SK-N-SH (cell line): Measurements from ENCODE around the gene INPP5A. TPM values are rescaled to one million over a fixed set of nuclear protein-coding genes. Genes with fewer than 3 reads are reported as not detected.
A peak's percentile ranks its signal among the peaks of the same experiment; 100 is the strongest.

Experiments
- CTCF ChIA-PET: fragments of 300-600, 350-600 bp; formaldehyde crosslinking; extraction: SDS; loops from one replicate; lab custom pipeline; 2021; lab: Yijun Ruan, JAX
- POLR2A ChIA-PET: fragments of 350-600 bp; sonication (Branson Sonifier 250); formaldehyde crosslinking; extraction: SDS; loops from one replicate; lab custom pipeline; 2020; ENCODE audit warnings: antibody characterized with exemption, inconsistent platforms; lab: Yijun Ruan, JAX
- DNase-seq: peaks from one replicate; pipeline ENCODE4 v3.0.0; 2012
- H2AFZ ChIP-seq: fragments of 200-600 bp; sonication (generic); 2 replicates; pipeline ENCODE4 v1.8.1; 2016; ENCODE audit warnings: antibody characterized with exemption, mild to moderate bottlenecking, low read depth
- H3F3A ChIP-seq: fragments of 200-600 bp; sonication (generic); replicated peaks from 2 replicates; pipeline ENCODE3; 2016; ENCODE audit warnings: antibody characterized with exemption, mild to moderate bottlenecking; ENCODE audit not compliant: insufficient read depth
- H3K27ac ChIP-seq, 2 experiments: fragments of 200-500 bp in 1 of 2; fragments of 200-600 bp in 1 of 2; sonication (Bioruptor generic) in 1 of 2; sonication (generic), shearing (Covaris generic) in 1 of 2; 2 replicates each; pipeline versions ENCODE4 v1.5.1 to v1.6.1; 2014 to 2016; ENCODE audit warnings: low read depth in 2 of 2, inconsistent platforms in 1 of 2, low read length in 1 of 2, mild to moderate bottlenecking in 1 of 2, mixed read lengths in 1 of 2
- H3K27me3 ChIP-seq: fragments of 200-600 bp; sonication (generic), shearing (Covaris generic); 2 replicates; pipeline ENCODE4 v1.6.1; 2016; ENCODE audit warnings: mixed run types; ENCODE audit not compliant: insufficient read depth
- H3K36me3 ChIP-seq, 2 experiments: fragments of 200-500 bp in 1 of 2; fragments of 200-600 bp in 1 of 2; sonication (Bioruptor generic) in 1 of 2; sonication (generic) in 1 of 2; replicated peaks in 1 of 2; 2 replicates each; pipeline versions ENCODE3 to v1.5.1; 2014 to 2016; ENCODE audit warnings: low read length in 1 of 2, mild to moderate bottlenecking in 1 of 2; ENCODE audit not compliant: insufficient read depth in 2 of 2, control insufficient read depth in 1 of 2
- H3K4me1 ChIP-seq, 2 experiments: fragments of 200-500 bp in 1 of 2; fragments of 200-600 bp in 1 of 2; sonication (Bioruptor generic) in 1 of 2; sonication (generic), shearing (Covaris generic) in 1 of 2; 2 replicates each; pipeline versions ENCODE4 v1.5.1 to v1.6.1; 2014 to 2016; ENCODE audit warnings: low read depth in 1 of 2, low read length in 1 of 2, mixed run types in 1 of 2; ENCODE audit not compliant: insufficient read depth in 2 of 2, control insufficient read depth in 1 of 2
- H3K4me2 ChIP-seq: fragments of 200-600 bp; sonication (generic), shearing (Covaris generic); 2 replicates; pipeline ENCODE4 v1.6.1; 2017; ENCODE audit warnings: mixed run types
- H3K4me3 ChIP-seq, 2 experiments: fragments of 200-500 bp in 1 of 2; fragments of 200-600 bp in 1 of 2; sonication (Bioruptor generic) in 1 of 2; sonication (generic), shearing (Covaris generic) in 1 of 2; 2 replicates each; pipeline versions ENCODE4 v1.5.1 to v1.8.1; 2014 to 2016; ENCODE audit warnings: low read depth in 2 of 2, inconsistent platforms in 1 of 2, low read length in 1 of 2, mild to moderate bottlenecking in 1 of 2, mixed read lengths in 1 of 2, moderate library complexity in 1 of 2
- H3K79me2 ChIP-seq: fragments of 200-600 bp; sonication (generic); 2 replicates; pipeline ENCODE4 v1.8.1; 2017; ENCODE audit warnings: mild to moderate bottlenecking; ENCODE audit not compliant: insufficient read depth
- H3K9ac ChIP-seq: fragments of 200-600 bp; sonication (generic); 2 replicates; pipeline ENCODE4 v1.6.1; 2017; ENCODE audit warnings: mixed run types
- H3K9me2 ChIP-seq: fragments of 200-600 bp; sonication (generic); 2 replicates; pipeline ENCODE4 v1.6.1; 2017; ENCODE audit warnings: mixed run types
- H3K9me3 ChIP-seq: fragments of 200-600 bp; sonication (generic); 2 replicates; pipeline ENCODE4 v1.6.1; 2017; ENCODE audit warnings: mixed run types, mild to moderate bottlenecking, moderate library complexity
- H4K20me1 ChIP-seq: fragments of 200-600 bp; sonication (generic); 2 replicates; pipeline ENCODE4 v1.6.1; 2017; ENCODE audit warnings: mild to moderate bottlenecking, mixed run types; ENCODE audit not compliant: insufficient read depth
- ELF1 ChIP-seq: IDR thresholded peaks from 2 replicates; pipeline ENCODE4 v1.4.0; 2012
- EP300 ChIP-seq, 2 experiments: IDR thresholded peaks; 2 replicates each; pipeline versions ENCODE4 v1.4.0 to v1.6.1; 2012; ENCODE audit warnings: borderline replicate concordance in 1 of 2, low read depth in 1 of 2, low read length in 1 of 2
- EZH2phosphoT487 ChIP-seq: fragments of 200-600 bp; sonication (generic); IDR thresholded peaks from 2 replicates; pipeline ENCODE4 v1.6.1; 2017; ENCODE audit warnings: low read depth, mixed run types, mild to moderate bottlenecking, antibody characterized with exemption, moderate library complexity, borderline replicate concordance
- FOSL2 ChIP-seq: IDR thresholded peaks from 2 replicates; pipeline ENCODE4 v1.4.0; 2012; ENCODE audit warnings: low read depth, mild to moderate bottlenecking, moderate library complexity, borderline replicate concordance
- FOXJ3 ChIP-seq: sonication (generic); formaldehyde crosslinking; IDR thresholded peaks from 2 replicates; pipeline ENCODE4 v1.5.1; 2020; ENCODE audit warnings: mild to moderate bottlenecking, missing genetic modification reagents
- FOXM1 ChIP-seq: IDR thresholded peaks from 2 replicates; pipeline ENCODE4 v1.4.0; 2012; ENCODE audit warnings: low read depth, mild to moderate bottlenecking
- GABPA ChIP-seq: IDR thresholded peaks from 2 replicates; pipeline ENCODE4 v1.4.0; 2012; ENCODE audit warnings: low read depth, mild to moderate bottlenecking
- GATA2 ChIP-seq: sonication (generic); formaldehyde crosslinking; IDR thresholded peaks from 2 replicates; pipeline ENCODE4 v1.5.0; 2020; ENCODE audit warnings: mild to moderate bottlenecking, missing genetic modification reagents
- JUND ChIP-seq: IDR thresholded peaks from 2 replicates; pipeline ENCODE4 v1.4.0; 2012
- MXI1 ChIP-seq: IDR thresholded peaks from 2 replicates; pipeline ENCODE4 v1.6.1; 2012; ENCODE audit warnings: mild to moderate bottlenecking, low read depth, low read length, improper control_type of control experiment
- RFX5 ChIP-seq: IDR thresholded peaks from 2 replicates; pipeline ENCODE4 v1.6.1; 2012; ENCODE audit warnings: mild to moderate bottlenecking, improper control_type of control experiment, low read length
- SIN3A ChIP-seq: IDR thresholded peaks from 2 replicates; pipeline ENCODE4 v1.6.1; 2012; ENCODE audit warnings: low read depth, mild to moderate bottlenecking, low read length, moderate library complexity, borderline replicate concordance
- SMC3 ChIP-seq: IDR thresholded peaks from 2 replicates; pipeline ENCODE4 v1.6.1; 2012; ENCODE audit warnings: low read depth, low read length, improper control_type of control experiment
- TAF1 ChIP-seq: IDR thresholded peaks from 2 replicates; pipeline ENCODE4 v1.6.1; 2012; ENCODE audit warnings: low read depth, mild to moderate bottlenecking, low read length, moderate library complexity, borderline replicate concordance
- YY1 ChIP-seq: IDR thresholded peaks from 2 replicates; pipeline ENCODE4 v1.4.0; 2012; ENCODE audit warnings: low read depth, mild to moderate bottlenecking
- WGBS: methylation state at CpG from one replicate; pipeline ENCODE4 v1.1.6; 2017; ENCODE audit warnings: low lambda C conversion rate; 5-methylcytosine and 5-hydroxymethylcytosine counted together
- polyA plus RNA-seq, 3 experiments: library from polyadenylated mRNA; depleted of rRNA; stranded (reverse); fragments of >200 nt; gene quantifications; 2 replicates each; pipeline ENCODE4 v1.2.3, GENCODE V29; 2012
- TF ChIP-seq, protein P1 (sequence below): IDR thresholded peaks from 2 replicates; pipeline ENCODE4 v1.4.0; 2012; ENCODE audit warnings: low read depth
- TF ChIP-seq, protein P2 (sequence below): IDR thresholded peaks from 2 replicates; pipeline ENCODE4 v1.4.0; 2012; ENCODE audit warnings: low read depth, borderline replicate concordance
- TF ChIP-seq, protein P3 (sequence below): fragments of 150-350 bp; IDR thresholded peaks from 2 replicates; pipeline ENCODE4 v1.6.1; 2017; ENCODE audit warnings: antibody characterized with exemption, low read length, low read depth, borderline replicate concordance
- TF ChIP-seq, protein P4 (sequence below): fragments of 150-350 bp; IDR thresholded peaks from 2 replicates; pipeline ENCODE4 v1.6.1; 2016; ENCODE audit warnings: mild to moderate bottlenecking, low read depth, low read length
- TF ChIP-seq, protein P5 (sequence below): IDR thresholded peaks from 2 replicates; pipeline ENCODE4 v1.4.0; 2012; ENCODE audit warnings: low read depth, borderline replicate concordance

Gene INPP5A
- polyA plus RNA-seq, 1 of the 3 experiments (the other 2 are of a cell fraction) = 12.0 TPM

DNA sequence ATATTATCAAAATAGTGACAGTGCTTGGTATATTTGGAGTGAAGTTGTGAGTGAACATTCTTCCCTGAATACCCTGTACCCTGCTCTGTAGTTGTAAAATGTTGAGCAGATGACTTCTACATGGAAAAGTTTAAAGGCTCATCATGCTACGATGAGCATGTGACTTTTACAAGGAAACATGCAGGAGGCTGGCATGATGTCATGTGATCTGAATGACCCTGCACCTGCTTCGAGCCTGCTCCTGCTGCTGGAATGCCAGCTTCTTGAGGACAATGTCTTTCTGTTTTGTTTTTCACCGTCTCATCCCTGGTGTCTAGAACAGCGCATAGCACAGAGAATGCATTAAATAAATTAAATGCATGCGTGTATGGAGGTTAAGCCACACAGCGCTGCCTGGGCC is 5.4 kb upstream of the INPP5A start:
- H3K9me3 ChIP-seq = peaks cover 4% of the 10 kb centered on the region; the same call in 1 of the 2 replicates
- 96% methylated on average over 6 of the region's 6 CpGs for WGBS
- H3K4me1 ChIP-seq = peaks cover 0 to 17% of the 10 kb centered on the region in 2 experiments; a peak in 2 of 4 replicates
- TF ChIP-seq FOXM1 (no peak), YY1 (no peak), EP300 (IDR thresholded peaks at IDR 0.05; ENCODE audit: borderline replicate concordance in 1 of 2, low read depth in 1 of 2, low read length in 1 of 2) (no peak), MXI1 (no peak), FOSL2 (no peak), ELF1 (no peak), GATA2 (no peak), JUND (no peak), EZH2phosphoT487 (no peak), FOXJ3 (CRISPR knock-in tag) (no peak), SMC3 (no peak), TAF1 (no peak), RFX5 (no peak), SIN3A (no peak), GABPA (no peak)
- TF ChIP-seq, protein P1, sequence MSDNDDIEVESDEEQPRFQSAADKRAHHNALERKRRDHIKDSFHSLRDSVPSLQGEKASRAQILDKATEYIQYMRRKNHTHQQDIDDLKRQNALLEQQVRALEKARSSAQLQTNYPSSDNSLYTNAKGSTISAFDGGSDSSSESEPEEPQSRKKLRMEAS = no peak
- TF ChIP-seq, protein P2, sequence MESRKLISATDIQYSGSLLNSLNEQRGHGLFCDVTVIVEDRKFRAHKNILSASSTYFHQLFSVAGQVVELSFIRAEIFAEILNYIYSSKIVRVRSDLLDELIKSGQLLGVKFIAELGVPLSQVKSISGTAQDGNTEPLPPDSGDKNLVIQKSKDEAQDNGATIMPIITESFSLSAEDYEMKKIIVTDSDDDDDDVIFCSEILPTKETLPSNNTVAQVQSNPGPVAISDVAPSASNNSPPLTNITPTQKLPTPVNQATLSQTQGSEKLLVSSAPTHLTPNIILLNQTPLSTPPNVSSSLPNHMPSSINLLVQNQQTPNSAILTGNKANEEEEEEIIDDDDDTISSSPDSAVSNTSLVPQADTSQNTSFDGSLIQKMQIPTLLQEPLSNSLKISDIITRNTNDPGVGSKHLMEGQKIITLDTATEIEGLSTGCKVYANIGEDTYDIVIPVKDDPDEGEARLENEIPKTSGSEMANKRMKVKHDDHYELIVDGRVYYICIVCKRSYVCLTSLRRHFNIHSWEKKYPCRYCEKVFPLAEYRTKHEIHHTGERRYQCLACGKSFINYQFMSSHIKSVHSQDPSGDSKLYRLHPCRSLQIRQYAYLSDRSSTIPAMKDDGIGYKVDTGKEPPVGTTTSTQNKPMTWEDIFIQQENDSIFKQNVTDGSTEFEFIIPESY = no peak
- TF ChIP-seq, protein P3, sequence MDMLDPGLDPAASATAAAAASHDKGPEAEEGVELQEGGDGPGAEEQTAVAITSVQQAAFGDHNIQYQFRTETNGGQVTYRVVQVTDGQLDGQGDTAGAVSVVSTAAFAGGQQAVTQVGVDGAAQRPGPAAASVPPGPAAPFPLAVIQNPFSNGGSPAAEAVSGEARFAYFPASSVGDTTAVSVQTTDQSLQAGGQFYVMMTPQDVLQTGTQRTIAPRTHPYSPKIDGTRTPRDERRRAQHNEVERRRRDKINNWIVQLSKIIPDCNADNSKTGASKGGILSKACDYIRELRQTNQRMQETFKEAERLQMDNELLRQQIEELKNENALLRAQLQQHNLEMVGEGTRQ = no peak
- TF ChIP-seq, protein P4, sequence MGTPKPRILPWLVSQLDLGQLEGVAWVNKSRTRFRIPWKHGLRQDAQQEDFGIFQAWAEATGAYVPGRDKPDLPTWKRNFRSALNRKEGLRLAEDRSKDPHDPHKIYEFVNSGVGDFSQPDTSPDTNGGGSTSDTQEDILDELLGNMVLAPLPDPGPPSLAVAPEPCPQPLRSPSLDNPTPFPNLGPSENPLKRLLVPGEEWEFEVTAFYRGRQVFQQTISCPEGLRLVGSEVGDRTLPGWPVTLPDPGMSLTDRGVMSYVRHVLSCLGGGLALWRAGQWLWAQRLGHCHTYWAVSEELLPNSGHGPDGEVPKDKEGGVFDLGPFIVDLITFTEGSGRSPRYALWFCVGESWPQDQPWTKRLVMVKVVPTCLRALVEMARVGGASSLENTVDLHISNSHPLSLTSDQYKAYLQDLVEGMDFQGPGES = no peak
- TF ChIP-seq, protein P5, sequence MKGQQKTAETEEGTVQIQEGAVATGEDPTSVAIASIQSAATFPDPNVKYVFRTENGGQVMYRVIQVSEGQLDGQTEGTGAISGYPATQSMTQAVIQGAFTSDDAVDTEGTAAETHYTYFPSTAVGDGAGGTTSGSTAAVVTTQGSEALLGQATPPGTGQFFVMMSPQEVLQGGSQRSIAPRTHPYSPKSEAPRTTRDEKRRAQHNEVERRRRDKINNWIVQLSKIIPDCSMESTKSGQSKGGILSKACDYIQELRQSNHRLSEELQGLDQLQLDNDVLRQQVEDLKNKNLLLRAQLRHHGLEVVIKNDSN = no peak
- TF ChIP-seq, all 33 proteins: peak for 0
- peaks cover 8% of the 10 kb centered on the region for H3K79me2 ChIP-seq
- H3K9me2 ChIP-seq = no peaks in the 10 kb centered on the region
- CTCF ChIA-PET = interaction anchor here (0.9 kb wide), 1 partner anchor 309 kb away, joined by 3 read pairs; no protein-coding TSS in a partner anchor
- peaks cover 0 to 10% of the 10 kb centered on the region in 2 experiments for H3K36me3 ChIP-seq
- POLR2A ChIA-PET = no interaction called here
- H3K27ac ChIP-seq = peak overlapping the region in 1 of 2 experiments; percentile 42; a peak in 1 of 4 replicates
- H3F3A ChIP-seq = peaks cover 9% of the 10 kb centered on the region
- no peak overlapping the region for H3K4me3 ChIP-seq
- H2AFZ ChIP-seq = no peak overlapping the region
- H4K20me1 ChIP-seq = no peaks in the 10 kb centered on the region
- no peak overlapping the region for H3K4me2 ChIP-seq
- H3K9ac ChIP-seq = no peak overlapping the region
- H3K27me3 ChIP-seq = no peaks in the 10 kb centered on the region
- DNase-seq = no peak
